Upper lobe of left lung (tissue), 6 donors: ENCODE results near the gene RBM20. TPM values are rescaled to one million over a fixed set of nuclear protein-coding genes. Genes with fewer than 3 reads are reported as not detected.

Experiments used
- ATAC-seq, 2 donors: fragments of 200-7000 bp; cut with Tn5 transposase; one replicate each; pipeline ENCODE4 v1.9.1; 2022; ENCODE audit warnings: mild to moderate bottlenecking in 2 of 2, moderate library complexity in 2 of 2; ENCODE audit not compliant: low FRiP score in 2 of 2
- DNase-seq, 2 donors: peaks; one replicate each; pipeline ENCODE4 v3.0.0-alpha.2; 2019 to 2020
- H3K27ac ChIP-seq, 4 donors: fragments of 200-600 bp; sonication (generic); one replicate each; pipeline ENCODE4 v1.5.1; 2016 to 2019
- H3K27me3 ChIP-seq, 4 donors: fragments of 200-600 bp; sonication (generic); one replicate each; pipeline ENCODE4 v1.5.1; 2017 to 2019
- H3K36me3 ChIP-seq, 4 donors: fragments of 200-600 bp; sonication (generic); one replicate each; pipeline ENCODE4 v1.5.1; 2016 to 2019
- H3K4me1 ChIP-seq, 4 donors: fragments of 200-600 bp; sonication (generic); one replicate each; pipeline ENCODE4 v1.5.1; 2018 to 2019
- H3K4me3 ChIP-seq, 4 donors: fragments of 200-600 bp; sonication (generic); one replicate each; pipeline ENCODE4 v1.5.1; 2017 to 2019; ENCODE audit warnings: mild to moderate bottlenecking in 2 of 4, moderate library complexity in 1 of 4
- H3K9me3 ChIP-seq, 4 donors: fragments of 200-600 bp; sonication (generic); one replicate each; pipeline ENCODE4 v1.5.1; 2018 to 2019
- CTCF ChIP-seq, 6 experiments: fragments of 450-650 bp in 4 of 6; fragments of 200-600 bp in 2 of 6; sonication (generic) in 2 of 6; IDR thresholded peaks; one replicate each; pipeline ENCODE4 v1.5.1; 2016 to 2019; ENCODE audit warnings: antibody characterized with exemption in 6 of 6
- EP300 ChIP-seq, 4 donors: sonication (generic); formaldehyde crosslinking; IDR thresholded peaks; one replicate each; pipeline ENCODE4 v1.5.1; 2017; ENCODE audit warnings: antibody characterized with exemption in 4 of 4, control low read depth in 2 of 4
- POLR2A ChIP-seq, 4 donors: fragments of 450-650 bp; IDR thresholded peaks; one replicate each; pipeline ENCODE4 v1.5.1; 2016 to 2017; ENCODE audit warnings: antibody characterized with exemption in 4 of 4, mild to moderate bottlenecking in 2 of 4
- POLR2AphosphoS5 ChIP-seq, 2 donors: sonication (generic); formaldehyde crosslinking; IDR thresholded peaks; one replicate each; pipeline ENCODE4 v1.5.1; 2017; ENCODE audit warnings: antibody characterized with exemption in 2 of 2
- WGBS, 2 donors: methylation state at CpG; one replicate each; pipeline ENCODE4 v1.1.5; 2017 to 2018; 5-methylcytosine and 5-hydroxymethylcytosine counted together
- total RNA-seq, 6 donors: library from RNA; depleted of rRNA in 4 of 6; stranded (reverse); fragments of >200 nt in 4 of 6; gene quantifications; one replicate each; pipeline versions ENCODE4 v1.1.0 to v1.2.1, GENCODE V29; 2016 to 2021
- donor health status: DM: no; HTN: no; CAD: no; lungs with moderate emphysema.
- donor health status: DM: no; HTN: yes; CAD: no; lungs with severe emphysema.

The RBM20 gene
- total RNA-seq, 6 donors from 2014 or later, result 0.11 to 7.5 (median 1.5) TPM

DNA sequence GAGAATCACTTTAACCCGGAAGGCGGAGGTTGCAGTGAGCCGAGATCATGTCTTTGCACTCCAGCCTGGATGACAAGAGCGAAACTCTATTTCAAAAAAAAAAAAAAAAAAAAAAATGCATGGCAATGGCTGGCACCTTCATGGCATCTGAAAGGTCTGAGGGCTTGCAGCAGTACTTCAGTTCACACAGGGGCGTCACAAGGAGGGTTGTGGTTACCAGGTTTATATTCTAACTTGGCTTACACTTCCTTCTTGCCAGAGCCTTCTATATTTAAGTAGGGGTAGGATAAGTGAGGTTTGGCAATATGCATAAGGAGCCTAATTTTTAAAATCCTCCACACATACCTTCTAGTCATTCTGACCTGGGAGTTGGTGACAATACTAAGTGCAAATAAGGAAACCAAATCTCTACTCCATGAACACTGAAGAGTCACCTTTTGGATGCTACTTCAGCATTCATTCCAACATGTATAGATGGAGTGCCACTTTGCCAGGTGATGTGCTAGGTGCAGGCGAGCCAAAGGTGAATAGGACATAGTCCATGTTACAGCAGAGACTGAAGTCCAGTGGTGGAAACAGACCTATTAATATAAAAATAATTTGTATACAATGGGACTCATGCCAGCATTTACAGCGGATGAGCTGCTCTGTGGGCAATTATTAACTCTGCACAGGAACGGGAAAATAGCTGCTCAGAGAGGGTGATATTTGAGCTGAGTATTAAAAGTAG, 169.8 kb downstream of the RBM20 start:
- H3K9me3 ChIP-seq, result no peaks in the 10 kb centered on the region
- no peak for ATAC-seq
- TF ChIP-seq CTCF (IDR thresholded peaks at IDR 0.05), result no peak
- TF ChIP-seq EP300 (IDR thresholded peaks at IDR 0.05), result no peak
- no peak for TF ChIP-seq POLR2AphosphoS5 (IDR thresholded peaks at IDR 0.05)
- TF ChIP-seq POLR2A (IDR thresholded peaks at IDR 0.05), result no peak

GRCh38 chr10:110815354-110816004, 171.3 kb downstream of the RBM20 start:
- no peaks in the 10 kb centered on the region for H3K36me3 ChIP-seq
- no peak overlapping the region for H3K4me3 ChIP-seq
- WGBS, 2 donors, result 38 to 56% methylated on average over 1 of the region's 1 CpG
- TF ChIP-seq POLR2AphosphoS5 (IDR thresholded peaks at IDR 0.05) (no peak), POLR2A (IDR thresholded peaks at IDR 0.05) (no peak), EP300 (IDR thresholded peaks at IDR 0.05) (no peak), CTCF (IDR thresholded peaks at IDR 0.05) (no peak)
- H3K9me3 ChIP-seq, result no peaks in the 10 kb centered on the region
- peaks cover 12 to 19% (median 15%) of the 10 kb centered on the region in 4 donors for H3K4me1 ChIP-seq
- H3K27ac ChIP-seq, result no peak overlapping the region
- ATAC-seq, result no peak
- no peak for DNase-seq
- no peaks in the 10 kb centered on the region for H3K27me3 ChIP-seq

More for the DNA sequence above, 169.8 kb downstream of the RBM20 start:
- 76 to 80% methylated on average over 8 of the region's 8 CpGs for whole genome bisulfite sequencing, 2 donors
- H3K27me3 ChIP-seq, result no peaks in the 10 kb centered on the region
- peaks cover 6 to 8% (median 7%) of the 10 kb centered on the region in 4 donors for H3K4me1 ChIP-seq
- H3K27ac ChIP-seq, result no peak overlapping the region
- no peaks in the 10 kb centered on the region for H3K36me3 ChIP-seq
- no peak overlapping the region for H3K4me3 ChIP-seq
- no peak for DNase-seq

DNA sequence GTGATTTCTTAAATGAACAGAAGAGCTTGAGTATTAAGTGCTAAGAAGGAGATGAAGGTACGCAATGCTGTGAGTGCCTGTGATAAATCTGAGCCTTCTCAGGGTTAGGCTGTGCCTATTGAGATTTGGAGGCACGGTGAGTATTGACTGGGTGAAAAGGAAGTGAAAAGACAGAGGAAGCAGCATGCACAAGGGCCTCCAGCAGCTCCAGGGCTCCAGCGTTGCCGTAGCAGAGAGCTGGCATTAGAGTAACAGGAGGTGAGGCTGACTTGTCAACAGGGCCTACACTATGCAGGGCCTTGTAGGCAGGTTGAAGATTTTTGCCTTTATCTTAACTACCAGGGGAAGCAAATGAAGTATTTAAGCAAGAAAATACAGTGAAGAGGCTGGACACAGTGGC, 173.5 kb downstream of the RBM20 start:
- WGBS, 2 donors, result 61 to 76% methylated on average over 4 of the region's 4 CpGs
- H3K36me3 ChIP-seq, result no peaks in the 10 kb centered on the region
- peaks cover 18 to 29% (median 23%) of the 10 kb centered on the region in 4 donors for H3K4me1 ChIP-seq
- H3K9me3 ChIP-seq, result no peaks in the 10 kb centered on the region
- ATAC-seq (no peak), DNase-seq (no peak)
- no peak overlapping the region for H3K4me3 ChIP-seq
- no peak overlapping the region for H3K27ac ChIP-seq
- no peaks in the 10 kb centered on the region for H3K27me3 ChIP-seq
- TF ChIP-seq CTCF (IDR thresholded peaks at IDR 0.05) (no peak), EP300 (IDR thresholded peaks at IDR 0.05) (no peak), POLR2AphosphoS5 (IDR thresholded peaks at IDR 0.05) (no peak), POLR2A (IDR thresholded peaks at IDR 0.05) (no peak)

DNA sequence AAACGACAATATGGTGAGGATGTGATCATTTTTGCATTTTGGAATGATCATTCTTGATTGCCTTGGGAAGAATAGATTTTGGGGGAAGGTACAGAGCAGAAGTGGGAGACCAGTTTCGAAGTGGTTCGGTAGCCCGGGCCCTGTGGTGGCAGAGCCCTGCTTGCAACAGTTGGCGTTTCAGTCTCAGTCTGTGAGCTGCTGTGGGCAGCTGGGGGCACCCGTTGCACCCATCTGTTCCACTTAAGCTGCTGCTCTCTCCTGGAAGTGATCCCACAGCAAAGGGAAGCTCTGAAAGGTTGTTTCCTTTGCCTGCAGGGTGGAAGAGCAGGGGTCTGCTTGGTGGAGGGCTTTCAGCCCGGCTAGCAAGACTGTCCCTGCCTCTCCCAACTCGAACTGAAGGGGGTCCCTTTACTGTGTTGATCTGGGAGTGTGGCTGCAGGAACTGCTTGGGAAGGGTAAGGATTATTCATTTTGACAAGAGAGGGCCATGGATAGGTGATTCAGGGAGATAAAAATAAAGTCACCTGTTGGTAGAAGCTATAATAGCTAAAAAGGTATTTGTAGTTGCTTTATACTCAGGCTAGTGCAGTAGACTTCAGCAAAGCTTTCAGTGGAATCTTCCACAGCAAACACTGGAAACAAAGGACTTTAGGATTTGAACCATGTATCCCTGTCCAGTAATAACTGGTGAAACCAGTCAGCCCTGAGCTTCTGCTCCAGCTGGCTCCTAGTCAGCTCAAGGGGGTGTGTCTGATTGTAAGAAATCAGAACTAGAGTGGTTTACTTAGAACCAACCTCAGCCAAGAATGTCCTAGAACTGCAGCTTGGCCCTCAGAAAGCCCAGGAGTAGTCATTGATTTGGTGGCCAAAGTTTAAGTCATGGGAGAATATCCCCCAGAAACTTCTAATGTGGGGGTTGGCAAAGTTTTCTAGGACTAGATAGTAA, 174.4 kb downstream of the RBM20 start:
- peaks cover 18 to 37% (median 27%) of the 10 kb centered on the region in 4 donors for H3K4me1 ChIP-seq
- peak in 1 of 2 donors; percentile 50 for ATAC-seq
- H3K27me3 ChIP-seq, result no peaks in the 10 kb centered on the region
- DNase-seq, result peak in 1 of 2 donors; percentile 78
- WGBS, 2 donors, result 80 to 90% methylated on average over 8 of the region's 8 CpGs
- no peaks in the 10 kb centered on the region for H3K36me3 ChIP-seq
- peak overlapping the region in 3 of 4 donors; percentile 25 to 44 (median 31) for H3K27ac ChIP-seq
- TF ChIP-seq POLR2AphosphoS5 (IDR thresholded peaks at IDR 0.05) (peak in 1 of 2 donors; percentile 34), CTCF (IDR thresholded peaks at IDR 0.05) (no peak), POLR2A (IDR thresholded peaks at IDR 0.05) (no peak), EP300 (IDR thresholded peaks at IDR 0.05) (no peak)
- no peaks in the 10 kb centered on the region for H3K9me3 ChIP-seq
- no peak overlapping the region for H3K4me3 ChIP-seq
